ENCODE measurements around the gene CYP17A1.
A peak's percentile ranks its signal among the peaks of the same experiment; 100 is the strongest.

CYP17A1 gene, protein sequence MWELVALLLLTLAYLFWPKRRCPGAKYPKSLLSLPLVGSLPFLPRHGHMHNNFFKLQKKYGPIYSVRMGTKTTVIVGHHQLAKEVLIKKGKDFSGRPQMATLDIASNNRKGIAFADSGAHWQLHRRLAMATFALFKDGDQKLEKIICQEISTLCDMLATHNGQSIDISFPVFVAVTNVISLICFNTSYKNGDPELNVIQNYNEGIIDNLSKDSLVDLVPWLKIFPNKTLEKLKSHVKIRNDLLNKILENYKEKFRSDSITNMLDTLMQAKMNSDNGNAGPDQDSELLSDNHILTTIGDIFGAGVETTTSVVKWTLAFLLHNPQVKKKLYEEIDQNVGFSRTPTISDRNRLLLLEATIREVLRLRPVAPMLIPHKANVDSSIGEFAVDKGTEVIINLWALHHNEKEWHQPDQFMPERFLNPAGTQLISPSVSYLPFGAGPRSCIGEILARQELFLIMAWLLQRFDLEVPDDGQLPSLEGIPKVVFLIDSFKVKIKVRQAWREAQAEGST

DNA sequence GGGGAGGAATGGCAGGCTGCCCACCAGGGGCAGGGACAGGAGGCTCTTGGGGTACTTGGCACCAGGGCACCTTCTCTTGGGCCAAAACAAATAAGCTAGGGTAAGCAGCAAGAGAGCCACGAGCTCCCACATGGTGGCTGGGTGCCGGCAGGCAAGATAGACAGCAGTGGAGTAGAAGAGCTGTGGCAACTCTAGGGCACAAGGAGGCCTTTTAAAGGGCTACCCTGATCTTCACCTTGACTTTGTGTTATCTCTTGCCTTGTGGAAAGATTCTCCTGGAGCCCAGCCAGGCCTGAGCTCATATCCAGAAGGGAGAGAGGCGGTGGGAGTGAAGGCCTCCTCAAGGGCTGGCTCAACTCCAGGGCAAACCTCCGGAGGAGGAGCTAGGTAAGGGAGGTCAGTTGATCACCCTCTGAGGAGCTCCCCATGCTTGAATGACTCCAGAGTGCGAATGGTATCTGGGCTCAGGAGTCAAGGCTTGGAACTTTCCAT, at the start of gene CYP17A1:
Gene CYP17A1 (minus strand): TSS at position 184 of the 492 bp plus-strand sequence. CDS start 52 bp downstream, at position 132.
- Histone ChIP-seq H3K4me3 (ENCODE audit: low read depth, low read length) (no peak within 1 kb of the TSS), H3K36me3 (ENCODE audit: control insufficient read depth, insufficient read depth, low read length) (no peaks in the 10 kb centered on the region), H3K9ac (ENCODE audit: low read depth, low read length) (no peak within 1 kb of the TSS), H3K4me1 (ENCODE audit: control insufficient read depth, insufficient read depth, low read length) (peaks cover 2% of the 10 kb centered on the region), H3K27me3 (ENCODE audit: control insufficient read depth, insufficient read depth, low read length) (no peaks in the 10 kb centered on the region), H3K9me3 (ENCODE audit: control insufficient read depth, insufficient read depth, low read length) (no peaks in the 10 kb centered on the region)

DNA sequence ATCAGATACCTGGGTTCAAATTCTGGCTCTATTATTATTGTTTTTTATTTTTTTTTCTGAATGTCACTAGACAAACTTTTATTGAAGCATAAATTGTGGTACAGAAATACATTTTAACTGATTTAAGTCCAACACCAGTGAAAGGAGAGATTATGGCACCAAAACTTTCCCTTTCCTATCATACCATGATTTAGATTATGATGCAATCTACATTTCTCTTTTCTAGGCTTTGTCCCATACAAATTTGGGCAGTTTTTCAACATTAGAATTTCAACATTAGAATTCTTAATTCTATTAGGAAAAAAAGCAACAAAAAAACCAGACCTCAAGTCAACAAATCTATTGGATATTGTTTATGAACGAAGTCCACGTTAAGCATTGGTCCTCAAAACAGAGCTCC, 43.0 kb upstream of the CYP17A1 start:
- Histone ChIP-seq H3K36me3 (ENCODE audit: control insufficient read depth, insufficient read depth, low read length) (no peaks in the 10 kb centered on the region), H3K4me3 (ENCODE audit: low read depth, low read length) (no peak overlapping the region), H3K9ac (ENCODE audit: low read depth, low read length) (no peak overlapping the region), H3K9me3 (ENCODE audit: control insufficient read depth, insufficient read depth, low read length) (no peaks in the 10 kb centered on the region), H3K4me1 (ENCODE audit: control insufficient read depth, insufficient read depth, low read length) (no peaks in the 10 kb centered on the region), H3K27me3 (ENCODE audit: control insufficient read depth, insufficient read depth, low read length) (no peaks in the 10 kb centered on the region)

DNA sequence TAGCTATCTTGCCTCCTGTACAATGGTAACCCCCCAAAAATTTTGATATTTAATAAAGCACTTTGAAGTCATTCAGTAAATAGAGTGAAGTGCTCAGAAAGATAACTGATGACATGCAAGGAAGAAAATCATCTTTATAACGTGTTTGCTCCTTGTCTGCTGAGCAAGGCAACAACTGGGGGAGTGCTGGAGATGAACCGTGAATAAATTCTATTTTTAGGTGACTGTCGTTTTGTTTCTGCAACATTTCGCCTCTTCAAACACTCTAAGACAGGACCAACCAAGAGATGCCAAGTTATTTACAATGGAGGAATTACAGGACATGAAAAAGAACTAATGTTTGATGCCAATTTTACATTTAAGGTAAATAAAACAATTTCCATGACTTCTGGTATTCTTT, 41.4 kb upstream of the CYP17A1 start:
- Histone ChIP-seq H3K9me3 (ENCODE audit: control insufficient read depth, insufficient read depth, low read length) (no peaks in the 10 kb centered on the region), H3K4me1 (ENCODE audit: control insufficient read depth, insufficient read depth, low read length) (no peaks in the 10 kb centered on the region), H3K36me3 (ENCODE audit: control insufficient read depth, insufficient read depth, low read length) (no peaks in the 10 kb centered on the region), H3K27me3 (ENCODE audit: control insufficient read depth, insufficient read depth, low read length) (no peaks in the 10 kb centered on the region), H3K4me3 (ENCODE audit: low read depth, low read length) (no peak overlapping the region), H3K9ac (ENCODE audit: low read depth, low read length) (no peak overlapping the region)

DNA sequence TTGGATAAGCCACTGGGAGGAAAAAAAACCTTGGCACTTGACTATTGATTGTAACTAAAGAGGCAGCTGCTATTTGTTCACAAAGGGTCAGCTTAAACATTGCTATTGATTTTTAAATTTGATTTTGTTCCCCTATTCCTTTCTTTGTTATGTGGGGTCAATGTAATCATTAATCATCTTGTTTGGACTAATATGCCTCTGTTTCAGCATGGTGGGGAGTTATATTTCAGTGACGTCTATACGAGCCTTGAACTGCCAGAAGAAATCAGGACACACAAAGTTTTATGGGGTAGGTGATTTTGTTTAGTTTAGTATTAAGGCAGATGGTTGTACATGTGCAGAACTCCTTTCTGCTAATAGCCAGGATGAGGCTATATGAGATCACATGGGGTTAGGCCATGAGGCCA, 39.5 kb upstream of the CYP17A1 start:
- Histone ChIP-seq H3K4me1 (ENCODE audit: control insufficient read depth, insufficient read depth, low read length) (no peaks in the 10 kb centered on the region), H3K27me3 (ENCODE audit: control insufficient read depth, insufficient read depth, low read length) (no peaks in the 10 kb centered on the region), H3K9me3 (ENCODE audit: control insufficient read depth, insufficient read depth, low read length) (no peaks in the 10 kb centered on the region), H3K4me3 (ENCODE audit: low read depth, low read length) (no peak overlapping the region), H3K36me3 (ENCODE audit: control insufficient read depth, insufficient read depth, low read length) (no peaks in the 10 kb centered on the region), H3K9ac (ENCODE audit: low read depth, low read length) (no peak overlapping the region)

DNA sequence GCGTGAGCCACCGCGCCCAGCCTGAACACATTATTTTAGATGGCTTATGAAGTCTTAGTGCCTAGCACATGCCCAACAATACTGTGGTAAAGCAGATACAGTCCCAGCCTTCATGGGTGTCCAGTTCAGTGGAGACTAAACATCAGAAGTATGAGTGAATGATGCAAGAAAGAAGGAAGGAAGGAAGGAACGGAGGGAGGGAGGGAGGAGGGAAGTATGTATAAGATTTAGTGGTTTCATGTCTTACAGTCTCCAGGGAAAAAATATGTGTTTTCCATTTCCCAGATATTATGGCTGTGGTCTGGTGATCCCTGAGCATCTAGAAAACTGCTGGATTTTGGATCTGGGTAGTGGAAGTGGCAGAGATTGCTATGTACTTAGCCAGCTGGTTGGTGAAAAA, 35.0 kb upstream of the CYP17A1 start:
- Histone ChIP-seq H3K9ac (ENCODE audit: low read depth, low read length) (no peak overlapping the region), H3K9me3 (ENCODE audit: control insufficient read depth, insufficient read depth, low read length) (no peaks in the 10 kb centered on the region), H3K4me3 (ENCODE audit: low read depth, low read length) (no peak overlapping the region), H3K27me3 (ENCODE audit: control insufficient read depth, insufficient read depth, low read length) (no peaks in the 10 kb centered on the region), H3K4me1 (ENCODE audit: control insufficient read depth, insufficient read depth, low read length) (peaks cover 7% of the 10 kb centered on the region), H3K36me3 (ENCODE audit: control insufficient read depth, insufficient read depth, low read length) (no peaks in the 10 kb centered on the region)

DNA sequence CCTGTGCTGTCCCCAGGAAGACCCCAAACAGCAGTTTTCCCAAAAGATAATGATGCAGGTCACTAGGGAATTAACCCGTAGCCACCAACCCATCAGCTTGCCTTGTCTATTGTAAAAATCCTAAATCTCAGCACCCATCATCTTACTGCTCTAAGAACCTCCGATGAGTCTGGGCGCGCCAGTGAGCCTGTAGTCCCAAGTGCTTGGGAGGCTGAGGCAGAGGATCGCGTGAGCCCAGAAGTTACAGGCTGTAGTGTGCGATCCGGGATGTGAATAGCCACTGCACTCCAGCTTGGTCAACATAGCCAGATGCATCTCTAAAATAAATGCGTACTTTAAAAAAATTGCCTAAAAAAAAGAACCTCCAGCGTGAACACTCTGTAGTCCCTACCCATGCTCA, 33.0 kb upstream of the CYP17A1 start:
- Histone ChIP-seq H3K9ac (ENCODE audit: low read depth, low read length) (peak overlapping the region; percentile 82), H3K9me3 (ENCODE audit: control insufficient read depth, insufficient read depth, low read length) (no peaks in the 10 kb centered on the region), H3K4me1 (ENCODE audit: control insufficient read depth, insufficient read depth, low read length) (peaks cover 7% of the 10 kb centered on the region), H3K27me3 (ENCODE audit: control insufficient read depth, insufficient read depth, low read length) (no peaks in the 10 kb centered on the region), H3K36me3 (ENCODE audit: control insufficient read depth, insufficient read depth, low read length) (no peaks in the 10 kb centered on the region), H3K4me3 (ENCODE audit: low read depth, low read length) (peak overlapping the region; percentile 86)

DNA sequence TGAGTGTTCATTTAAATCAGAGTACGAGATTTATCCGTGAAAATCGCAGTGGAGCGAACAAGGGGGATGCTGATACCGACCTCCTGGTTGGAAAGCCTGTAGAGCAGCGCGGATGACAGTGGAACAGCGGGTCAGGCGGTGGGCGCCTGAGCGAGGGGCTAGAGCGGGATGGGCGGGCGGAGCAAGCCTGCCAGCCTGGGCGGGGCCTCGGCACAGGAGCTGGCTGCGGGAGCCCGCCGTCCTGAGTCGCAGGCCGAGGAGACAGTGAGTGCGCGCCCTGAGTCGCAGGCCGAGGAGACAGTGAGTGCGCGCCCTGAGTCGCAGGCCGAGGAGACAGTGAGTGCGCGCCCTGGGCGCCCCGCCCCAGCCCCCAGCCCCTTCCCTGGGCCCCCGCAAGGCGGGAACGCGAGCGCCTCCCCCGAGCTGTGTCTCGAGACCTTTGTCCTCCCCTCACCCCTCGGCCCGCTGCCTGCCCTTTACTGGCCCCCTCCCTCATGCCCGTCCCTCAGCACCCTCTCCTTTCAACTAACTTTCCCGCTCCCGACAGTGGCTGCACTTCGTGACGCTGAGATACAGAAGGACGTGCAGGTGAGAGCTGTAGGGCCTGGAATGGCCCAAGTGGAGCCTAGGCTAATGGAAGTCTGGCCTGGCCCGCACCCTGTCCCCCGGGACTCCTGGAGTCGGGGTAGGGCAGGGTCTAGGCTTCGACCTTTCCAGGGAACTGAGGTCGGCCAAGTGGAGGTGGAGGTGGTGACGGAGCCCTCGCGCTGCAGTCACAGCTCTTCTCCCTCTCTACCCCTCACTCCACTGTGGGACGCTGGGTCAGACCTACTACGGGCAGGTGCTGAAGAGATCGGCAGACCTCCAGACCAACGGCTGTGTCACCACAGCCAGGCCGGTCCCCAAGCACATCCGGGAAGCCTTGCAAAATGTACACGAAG, 32.3 kb upstream of the CYP17A1 start, which contains the start of gene AS3MT:
Gene AS3MT (plus strand): TSS at position 213 of the 941 bp plus-strand sequence. CDS start 123 bp downstream, at position 336.
- Histone ChIP-seq H3K9me3 (ENCODE audit: control insufficient read depth, insufficient read depth, low read length) (no peaks in the 10 kb centered on the region), H3K4me1 (ENCODE audit: control insufficient read depth, insufficient read depth, low read length) (peaks cover 7% of the 10 kb centered on the region), H3K9ac (ENCODE audit: low read depth, low read length) (peak within 1 kb of the TSS; percentile 82), H3K27me3 (ENCODE audit: control insufficient read depth, insufficient read depth, low read length) (no peaks in the 10 kb centered on the region), H3K36me3 (ENCODE audit: control insufficient read depth, insufficient read depth, low read length) (no peaks in the 10 kb centered on the region), H3K4me3 (ENCODE audit: low read depth, low read length) (peak within 1 kb of the TSS; percentile 86)

DNA sequence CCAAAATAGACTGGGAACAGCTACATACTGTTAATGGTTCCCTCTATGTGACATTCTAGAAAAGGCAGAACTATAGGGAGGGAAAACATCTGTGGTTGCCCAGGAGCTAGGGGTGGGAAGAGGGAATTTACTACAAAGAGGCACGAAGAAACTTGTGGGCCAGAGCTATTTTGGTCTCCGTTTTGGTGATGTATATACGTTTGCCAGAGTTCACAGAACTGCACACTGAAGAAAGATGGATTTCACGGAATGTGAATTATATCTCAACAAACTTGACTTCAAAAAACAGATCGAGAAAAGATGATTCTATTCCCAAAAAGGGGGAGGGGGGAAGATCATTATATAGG, 31.7 kb upstream of the CYP17A1 start:
- no peaks in the 10 kb centered on the region for H3K36me3 ChIP-seq (ENCODE audit: control insufficient read depth, insufficient read depth, low read length)
- peaks cover 7% of the 10 kb centered on the region for H3K4me1 ChIP-seq (ENCODE audit: control insufficient read depth, insufficient read depth, low read length)
- H3K9me3 ChIP-seq (ENCODE audit: control insufficient read depth, insufficient read depth, low read length) = no peaks in the 10 kb centered on the region
- no peaks in the 10 kb centered on the region for H3K27me3 ChIP-seq (ENCODE audit: control insufficient read depth, insufficient read depth, low read length)
- peak overlapping the region; percentile 62 for H3K4me3 ChIP-seq (ENCODE audit: low read depth, low read length)
- no peak overlapping the region for H3K9ac ChIP-seq (ENCODE audit: low read depth, low read length)

DNA sequence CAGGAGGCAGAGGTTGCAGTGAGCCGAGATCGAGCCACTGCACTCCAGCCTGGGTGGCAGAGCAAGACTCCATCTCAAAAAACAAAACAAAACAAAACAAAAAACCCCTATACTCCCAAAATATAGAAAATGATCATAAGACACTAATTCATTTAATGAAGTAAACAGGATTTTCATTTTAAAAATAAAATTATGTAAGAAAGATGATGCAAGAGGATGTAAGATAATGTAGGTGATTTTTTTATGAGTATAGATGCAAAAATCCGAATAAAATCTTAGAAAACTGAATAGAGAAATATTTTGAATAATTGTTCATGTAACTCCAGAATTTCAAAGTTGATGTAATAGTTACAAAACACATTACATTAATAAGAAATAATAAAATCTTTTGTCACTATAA, 28.4 kb upstream of the CYP17A1 start:
- no peak overlapping the region for H3K4me3 ChIP-seq (ENCODE audit: low read depth, low read length)
- no peaks in the 10 kb centered on the region for H3K27me3 ChIP-seq (ENCODE audit: control insufficient read depth, insufficient read depth, low read length)
- H3K9ac ChIP-seq (ENCODE audit: low read depth, low read length) = no peak overlapping the region
- no peaks in the 10 kb centered on the region for H3K36me3 ChIP-seq (ENCODE audit: control insufficient read depth, insufficient read depth, low read length)
- H3K4me1 ChIP-seq (ENCODE audit: control insufficient read depth, insufficient read depth, low read length) = peaks cover 7% of the 10 kb centered on the region
- H3K9me3 ChIP-seq (ENCODE audit: control insufficient read depth, insufficient read depth, low read length) = no peaks in the 10 kb centered on the region

DNA sequence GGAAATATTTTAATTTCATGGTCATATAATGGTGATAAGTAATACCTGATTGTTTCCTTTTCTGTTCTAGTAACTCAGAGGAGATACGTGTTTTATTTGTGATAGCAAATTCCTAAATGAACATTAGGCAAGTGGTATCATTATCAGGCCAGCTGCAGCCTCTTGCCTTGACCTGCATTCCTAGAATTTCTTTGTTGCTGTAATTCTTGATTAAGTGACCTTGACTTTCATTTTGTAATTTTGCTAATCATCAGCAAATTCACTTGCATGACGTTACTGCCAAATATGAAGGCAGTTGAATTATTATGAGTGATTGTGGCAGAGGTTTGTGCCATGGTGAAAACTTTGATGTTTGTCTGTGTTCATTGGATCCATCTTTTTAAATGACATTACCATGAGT, 26.4 kb upstream of the CYP17A1 start:
- Histone ChIP-seq H3K9me3 (ENCODE audit: control insufficient read depth, insufficient read depth, low read length) (no peaks in the 10 kb centered on the region), H3K9ac (ENCODE audit: low read depth, low read length) (no peak overlapping the region), H3K4me1 (ENCODE audit: control insufficient read depth, insufficient read depth, low read length) (peaks cover under 1% of the 10 kb centered on the region), H3K4me3 (ENCODE audit: low read depth, low read length) (no peak overlapping the region), H3K27me3 (ENCODE audit: control insufficient read depth, insufficient read depth, low read length) (no peaks in the 10 kb centered on the region), H3K36me3 (ENCODE audit: control insufficient read depth, insufficient read depth, low read length) (no peaks in the 10 kb centered on the region)

DNA sequence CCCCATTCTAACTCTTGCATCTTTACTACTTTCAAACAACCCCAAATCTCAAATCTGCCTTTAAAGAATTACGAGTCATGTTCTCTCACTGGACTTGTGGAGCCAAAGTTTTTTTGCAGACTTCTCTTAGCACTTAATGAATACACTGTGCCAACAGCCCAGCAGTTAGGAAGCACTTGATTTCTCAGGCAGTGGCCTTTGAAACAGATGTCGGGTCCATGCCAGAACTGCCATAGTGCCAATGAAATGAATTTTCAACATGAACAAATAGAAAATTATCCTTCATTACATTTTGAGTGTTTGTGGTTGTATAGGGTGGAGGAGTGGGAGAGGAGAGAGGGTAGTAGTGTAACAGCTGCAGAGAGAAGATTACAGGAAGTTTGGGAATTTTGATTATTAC, 22.7 kb upstream of the CYP17A1 start:
- H3K36me3 ChIP-seq (ENCODE audit: control insufficient read depth, insufficient read depth, low read length) = no peaks in the 10 kb centered on the region
- no peaks in the 10 kb centered on the region for H3K9me3 ChIP-seq (ENCODE audit: control insufficient read depth, insufficient read depth, low read length)

More for the DNA sequence above, 22.7 kb upstream of the CYP17A1 start:
- no peaks in the 10 kb centered on the region for H3K27me3 ChIP-seq (ENCODE audit: control insufficient read depth, insufficient read depth, low read length)
- peaks cover 4% of the 10 kb centered on the region for H3K4me1 ChIP-seq (ENCODE audit: control insufficient read depth, insufficient read depth, low read length)
- no peak overlapping the region for H3K9ac ChIP-seq (ENCODE audit: low read depth, low read length)
- no peak overlapping the region for H3K4me3 ChIP-seq (ENCODE audit: low read depth, low read length)
